MV-4-11 (cell line): ENCODE results near the gene TSN.
"Not testable (repeated sequence)": the region's sequence is repeated elsewhere in the genome, so short reads cannot be mapped to it uniquely, and the experiment has no call there.

Experiments
- DNase-seq: peaks from one replicate; lab custom pipeline; 2025; lab: John Stamatoyannopoulos, UW

The TSN gene

DNA sequence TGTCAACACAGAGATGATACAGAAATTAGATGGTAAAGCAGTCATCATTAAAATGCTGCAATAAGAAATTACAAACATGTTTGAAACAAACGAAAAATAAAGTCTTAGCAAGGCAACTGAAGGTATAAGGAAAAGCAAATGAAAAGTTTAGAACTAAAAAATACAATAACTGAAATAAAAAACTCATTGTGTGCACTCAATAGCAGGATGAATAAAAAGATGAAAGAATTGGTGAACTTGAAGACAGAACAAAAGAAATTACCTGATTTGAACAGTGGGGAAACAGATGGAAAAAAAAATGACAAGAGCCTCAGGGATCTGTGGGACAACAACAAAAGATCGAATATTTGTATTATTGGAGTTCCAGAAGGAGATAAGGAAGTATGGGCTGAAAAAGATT is 46.5 kb downstream of the TSN start:
- no peak for DNase-seq

DNA sequence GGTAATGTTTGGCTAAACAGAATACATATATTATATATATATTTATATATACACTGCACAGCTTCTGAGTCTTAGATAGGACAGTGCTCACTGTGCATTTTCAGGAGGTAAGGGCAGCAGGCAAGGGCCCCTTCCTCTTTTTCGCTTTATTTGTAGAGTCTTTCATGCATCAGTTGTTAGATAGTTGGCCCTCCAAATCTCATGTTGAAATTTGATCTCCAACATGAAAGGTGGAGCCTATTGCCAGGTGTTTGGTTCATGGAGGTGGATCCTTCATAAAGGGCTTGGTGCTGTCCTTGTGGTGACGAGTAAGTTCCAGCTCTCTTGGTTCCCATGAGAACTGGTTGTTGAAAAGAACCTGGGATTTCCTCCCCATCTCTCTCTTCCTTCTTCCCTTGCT is 48.1 kb downstream of the TSN start:
- no peak for DNase-seq

DNA sequence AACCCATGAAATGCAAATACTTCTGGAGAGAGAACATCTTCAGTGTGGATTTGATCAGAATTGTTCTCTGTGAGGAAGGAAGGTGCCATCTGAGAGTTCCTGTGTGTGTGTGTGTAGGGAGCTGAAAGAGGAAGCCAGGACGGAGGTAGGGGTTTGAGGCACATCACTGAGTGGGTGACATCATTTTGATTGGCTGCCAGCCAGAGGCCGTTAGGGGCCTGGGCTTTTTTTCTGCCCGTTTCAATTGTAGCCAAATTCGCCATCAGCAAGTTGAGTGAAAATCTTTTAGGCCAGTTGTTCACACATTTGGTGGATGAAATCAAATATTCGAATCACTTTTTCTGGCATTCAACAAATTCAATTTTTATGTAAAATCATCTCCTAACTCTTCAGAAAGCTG is 48.9 kb downstream of the TSN start:
- DNase-seq = peak; percentile 81

DNA sequence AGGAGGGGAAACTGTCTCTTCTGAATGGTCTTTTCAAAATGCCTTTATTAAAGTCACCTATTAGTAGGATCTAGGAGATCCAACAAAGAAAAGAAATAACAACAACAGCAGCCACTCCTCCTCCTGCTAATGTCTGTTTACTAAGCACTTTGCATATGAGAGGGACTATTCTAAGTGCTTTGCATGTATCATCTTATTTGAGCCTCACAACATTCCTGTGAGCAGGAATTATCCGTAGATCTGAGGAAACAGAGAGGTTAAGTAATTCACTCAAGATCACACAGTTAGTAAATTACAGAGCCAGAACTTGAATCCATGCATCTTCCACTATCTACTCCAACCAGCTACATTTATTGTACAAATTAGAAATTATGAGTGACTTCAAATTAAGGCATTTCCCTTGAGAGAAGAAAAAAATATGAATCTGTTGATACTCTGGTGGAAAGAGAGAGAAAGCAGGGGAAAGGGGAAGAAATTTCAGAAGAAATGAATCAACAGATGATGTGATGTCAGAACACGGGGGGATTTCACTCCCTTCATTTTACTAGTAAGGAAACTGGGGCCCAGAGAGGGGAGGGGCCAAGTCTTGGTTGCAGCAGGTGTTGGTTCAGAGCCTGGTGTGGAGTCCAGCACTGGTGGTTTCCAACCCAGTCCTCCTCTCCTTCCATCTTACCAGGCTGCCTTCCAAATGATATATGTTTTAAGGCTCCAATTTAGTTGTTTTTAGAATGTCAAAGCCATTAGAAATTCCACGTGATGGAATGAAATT is 49.7 kb downstream of the TSN start:
- DNase-seq = no peak

GRCh38 chr2:121805766-121806143 is 50.3 kb downstream of the TSN start:
- no peak for DNase-seq

DNA sequence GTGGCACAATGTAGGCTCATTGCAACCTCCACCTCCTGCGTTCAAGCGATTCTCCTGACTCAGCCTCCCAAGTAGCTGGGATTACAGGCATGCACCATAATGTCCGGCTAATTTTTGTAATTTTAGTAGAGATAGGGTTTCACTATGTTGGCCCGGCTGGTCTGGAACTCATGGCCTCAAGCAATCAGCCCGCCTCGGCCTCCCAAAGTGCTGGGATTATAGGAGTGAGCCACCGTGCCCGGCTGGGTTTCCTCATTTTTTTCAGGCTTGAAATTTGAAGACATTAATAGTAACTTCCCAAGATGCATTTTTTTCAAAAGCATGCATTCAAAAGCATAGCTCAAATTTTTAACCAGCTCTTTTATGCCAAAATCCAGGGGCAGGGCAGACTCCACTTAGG is 52.3 kb downstream of the TSN start:
- DNase-seq = not testable (repeated sequence)

- no peak for DNase-seq
Observed at GRCh38 chr2:121809607-121810006, 54.2 kb downstream of the TSN start.

DNA sequence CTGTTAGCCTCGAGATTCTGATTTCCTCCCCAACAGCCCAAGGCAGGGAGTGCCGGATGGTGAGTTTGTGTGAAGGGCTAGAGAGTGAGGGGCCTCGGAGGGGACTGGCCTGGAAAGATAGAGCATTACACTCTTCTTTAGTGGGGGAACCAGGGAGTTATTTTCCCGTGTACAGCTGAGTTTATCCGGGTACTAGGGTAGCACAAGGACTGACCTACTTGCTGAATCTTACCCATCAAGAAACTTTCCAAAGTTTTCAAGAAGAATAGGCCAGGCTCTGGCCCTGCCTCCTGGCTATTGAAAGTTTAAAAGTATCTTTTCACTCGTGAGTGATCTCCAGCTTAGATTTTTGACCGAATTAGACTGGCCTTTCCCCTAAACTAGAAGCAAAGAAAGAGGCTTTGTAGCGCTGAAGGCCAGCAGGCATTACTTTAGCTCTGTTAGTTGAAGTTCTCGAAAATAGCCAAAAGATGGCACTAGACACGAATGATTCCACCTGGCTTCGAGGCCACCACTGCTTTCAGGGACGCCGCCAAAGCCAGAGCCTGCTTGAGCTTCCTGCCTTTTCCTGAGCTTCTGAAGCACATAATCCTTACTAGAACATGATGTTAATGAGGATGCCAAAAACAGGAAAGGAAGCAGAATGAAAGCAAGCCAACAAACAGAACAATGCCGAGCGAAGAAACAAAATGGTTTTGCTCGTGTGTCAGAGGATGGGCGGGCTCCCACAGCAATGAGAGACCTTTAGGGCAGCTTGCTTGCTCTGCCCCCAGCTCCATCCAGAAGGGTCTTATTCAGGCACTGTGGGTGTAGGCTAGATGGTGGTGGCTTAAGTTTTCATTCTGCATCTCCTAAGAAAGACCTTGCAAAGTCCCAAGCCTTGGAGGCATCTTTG is 55.8 kb downstream of the TSN start:
- peak; percentile 38 for DNase-seq

- DNase-seq = not testable (repeated sequence)
Observed at GRCh38 chr2:121813083-121813482, 57.6 kb downstream of the TSN start.

DNA sequence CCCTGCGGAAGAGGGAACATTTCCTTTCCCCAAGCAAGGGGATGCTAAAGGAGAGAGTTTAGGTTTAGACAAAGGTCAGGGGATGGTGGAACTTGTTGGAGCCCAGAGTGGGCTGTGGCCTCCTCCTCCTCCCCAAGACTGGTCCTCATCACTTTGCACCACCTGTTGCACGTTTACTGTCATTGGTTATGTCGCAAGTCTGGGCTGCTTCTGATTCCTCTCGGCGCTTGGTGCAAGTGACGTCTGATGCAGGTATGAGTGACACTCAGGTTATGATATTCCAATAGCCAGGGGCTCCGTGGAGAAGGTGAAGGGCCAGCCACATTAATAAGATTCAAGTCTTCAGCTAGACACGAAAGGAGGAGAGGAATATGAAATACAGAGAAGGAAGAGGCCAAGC is 59.8 kb downstream of the TSN start:
- DNase-seq = no peak

GRCh38 chr2:121816797-121817196 is 61.3 kb downstream of the TSN start:
- no peak for DNase-seq

DNA sequence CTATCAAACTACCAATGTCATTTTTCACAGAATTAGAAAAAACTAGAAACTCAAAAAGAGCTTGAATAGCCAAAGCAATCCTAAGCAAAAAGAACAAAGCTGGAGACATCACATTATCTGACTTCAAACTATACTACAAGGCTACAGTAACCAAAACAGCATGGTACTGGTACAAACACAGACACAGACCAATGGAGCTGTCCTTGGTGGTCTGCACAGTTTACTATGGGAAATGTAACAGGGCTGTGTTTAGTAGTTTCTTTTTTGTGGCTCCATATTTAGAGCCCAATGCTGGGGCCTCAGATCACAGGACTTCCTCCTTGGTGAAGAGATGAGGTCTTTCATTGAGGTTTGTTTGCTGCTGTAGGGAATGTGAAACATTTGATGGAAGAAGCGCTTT is 61.9 kb downstream of the TSN start:
- DNase-seq = not testable (repeated sequence)
